NB4 (cell line): Measurements from ENCODE around the gene PDCD1.

Source experiments
- CTCF ChIP-seq: IDR thresholded peaks from one replicate; pipeline ENCODE4 v1.5.1; 2012; ENCODE audit warnings: low read depth, low read length
- MAX ChIP-seq: IDR thresholded peaks from 2 replicates; pipeline ENCODE4 v1.6.1; 2011; ENCODE audit warnings: low read depth, low read length
- MYC ChIP-seq: IDR thresholded peaks from 2 replicates; pipeline ENCODE4 v1.6.1; 2011; ENCODE audit warnings: low read depth, low read length
- POLR2A ChIP-seq: IDR thresholded peaks from 2 replicates; pipeline ENCODE4 v1.6.1; 2011; ENCODE audit warnings: mild to moderate bottlenecking; ENCODE audit not compliant: insufficient read length; ENCODE audit errors: extremely low read depth

- TF ChIP-seq CTCF, result no peak
- no peak for TF ChIP-seq MYC
- no peak for TF ChIP-seq POLR2A
- no peak for TF ChIP-seq MAX
Observed at GRCh38 chr2:241864168-241864849, 5.6 kb upstream of the PDCD1 start.
